GM18868 (cell line): Measurements from ENCODE around the gene EVC2.
"Not testable (repeated sequence)": the region's sequence is repeated elsewhere in the genome, so short reads cannot be mapped to it uniquely, and the experiment has no call there.

ENCODE experiments used
- ATAC-seq: cut with Tn5 transposase; IDR thresholded peaks from one replicate; pipeline ENCODE4 v1.9.1; 2021; ENCODE audit warnings: mild to moderate bottlenecking, moderate library complexity; ENCODE audit not compliant: unreplicated experiment

EVC2 gene

GRCh38 chr4:5630762-5631161, 77.6 kb downstream of the EVC2 start:
- no peak for ATAC-seq

GRCh38 chr4:5629542-5629941, 78.8 kb downstream of the EVC2 start:
- no peak for ATAC-seq

GRCh38 chr4:5626913-5627312, 81.4 kb downstream of the EVC2 start:
- ATAC-seq, result no peak

- ATAC-seq, result no peak
Measured at GRCh38 chr4:5622596-5622995, 85.8 kb downstream of the EVC2 start.

GRCh38 chr4:5619913-5620625, 88.3 kb downstream of the EVC2 start:
- ATAC-seq, result no peak

GRCh38 chr4:5618051-5618960, 90.1 kb downstream of the EVC2 start:
- no peak for ATAC-seq

- ATAC-seq, result no peak
Measured at GRCh38 chr4:5616331-5616950, 91.9 kb downstream of the EVC2 start.

- no peak for ATAC-seq
Measured at GRCh38 chr4:5615496-5616075, 92.8 kb downstream of the EVC2 start.

- no peak for ATAC-seq
Measured at GRCh38 chr4:5611750-5612149, 96.6 kb downstream of the EVC2 start.

- peak; percentile 55 for ATAC-seq
Measured at GRCh38 chr4:5609306-5610007, 98.9 kb downstream of the EVC2 start.

- not testable (repeated sequence) for ATAC-seq
Measured at GRCh38 chr4:5593828-5594227, 114.5 kb downstream of the EVC2 start.

- ATAC-seq, result no peak
Measured at GRCh38 chr4:5592272-5592671, 116.1 kb downstream of the EVC2 start.

- no peak for ATAC-seq
Measured at GRCh38 chr4:5589495-5589894, 118.9 kb downstream of the EVC2 start.

- no peak for ATAC-seq
Measured at GRCh38 chr4:5588046-5588445, 120.3 kb downstream of the EVC2 start.

- no peak for ATAC-seq
Measured at GRCh38 chr4:5575941-5576340, 132.4 kb downstream of the EVC2 start.

- no peak for ATAC-seq
Measured at GRCh38 chr4:5574386-5574785, 134.0 kb downstream of the EVC2 start.

- no peak for ATAC-seq
Measured at GRCh38 chr4:5573965-5574364, 134.4 kb downstream of the EVC2 start.

- no peak for ATAC-seq
Measured at GRCh38 chr4:5572751-5573150, 135.6 kb downstream of the EVC2 start.

- no peak for ATAC-seq
Measured at GRCh38 chr4:5572114-5572513, 136.2 kb downstream of the EVC2 start.

GRCh38 chr4:5571646-5572045, 136.7 kb downstream of the EVC2 start:
- ATAC-seq, result no peak

- ATAC-seq, result no peak
Measured at GRCh38 chr4:5569451-5569850, 138.9 kb downstream of the EVC2 start.
